ENCODE measurements around the gene ATAT1. TPM values are rescaled to one million over a fixed set of nuclear protein-coding genes. Genes with fewer than 3 reads are reported as not detected.
"Not testable (repeated sequence)": the region's sequence is repeated elsewhere in the genome, so short reads cannot be mapped to it uniquely, and the experiment has no call there.

ATAT1 gene
- total RNA-seq, 1 donor from 2014 or later, result 51.0 TPM

DNA sequence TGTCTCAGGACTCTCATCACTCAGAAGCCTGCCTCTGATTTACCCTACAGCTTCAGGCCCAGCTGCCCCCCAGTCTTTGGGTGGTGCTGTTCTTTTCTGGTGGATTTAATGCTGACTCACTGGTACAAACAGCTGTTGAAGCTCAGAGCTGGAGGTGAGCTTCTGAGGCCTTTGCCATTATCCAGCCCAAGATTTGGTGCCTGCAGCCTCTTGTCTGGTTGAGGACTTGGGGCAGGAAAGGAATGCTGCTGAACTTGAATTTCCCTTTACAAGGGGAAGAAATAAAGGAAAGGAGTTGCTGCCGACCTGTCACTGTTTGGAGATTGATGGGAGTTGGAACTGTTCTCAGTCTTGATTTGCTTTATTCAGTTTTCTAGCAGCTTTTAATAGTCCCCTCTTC lies 35.7 kb upstream of the ATAT1 start:
- H3K4me3 Mint-ChIP-seq, result peak overlapping the region; percentile 13
- H3K27me3 Mint-ChIP-seq (ENCODE audit: low read depth), result no peaks in the 10 kb centered on the region
- H3K9me3 Mint-ChIP-seq, result no peaks in the 10 kb centered on the region
- peak overlapping the region; percentile 96 for H3K27ac Mint-ChIP-seq
- peaks cover 37% of the 10 kb centered on the region for H3K36me3 Mint-ChIP-seq
- DNase-seq (ENCODE audit: low spot score in 2 of 2, unreplicated experiment in 2 of 2), result peak in 1 of 2 experiments; percentile 51
- peaks cover 25% of the 10 kb centered on the region for H3K4me1 Mint-ChIP-seq
- TF ChIP-seq, protein P1, sequence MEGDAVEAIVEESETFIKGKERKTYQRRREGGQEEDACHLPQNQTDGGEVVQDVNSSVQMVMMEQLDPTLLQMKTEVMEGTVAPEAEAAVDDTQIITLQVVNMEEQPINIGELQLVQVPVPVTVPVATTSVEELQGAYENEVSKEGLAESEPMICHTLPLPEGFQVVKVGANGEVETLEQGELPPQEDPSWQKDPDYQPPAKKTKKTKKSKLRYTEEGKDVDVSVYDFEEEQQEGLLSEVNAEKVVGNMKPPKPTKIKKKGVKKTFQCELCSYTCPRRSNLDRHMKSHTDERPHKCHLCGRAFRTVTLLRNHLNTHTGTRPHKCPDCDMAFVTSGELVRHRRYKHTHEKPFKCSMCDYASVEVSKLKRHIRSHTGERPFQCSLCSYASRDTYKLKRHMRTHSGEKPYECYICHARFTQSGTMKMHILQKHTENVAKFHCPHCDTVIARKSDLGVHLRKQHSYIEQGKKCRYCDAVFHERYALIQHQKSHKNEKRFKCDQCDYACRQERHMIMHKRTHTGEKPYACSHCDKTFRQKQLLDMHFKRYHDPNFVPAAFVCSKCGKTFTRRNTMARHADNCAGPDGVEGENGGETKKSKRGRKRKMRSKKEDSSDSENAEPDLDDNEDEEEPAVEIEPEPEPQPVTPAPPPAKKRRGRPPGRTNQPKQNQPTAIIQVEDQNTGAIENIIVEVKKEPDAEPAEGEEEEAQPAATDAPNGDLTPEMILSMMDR (IDR thresholded peaks at IDR 0.05; ENCODE audit: unreplicated experiment), result no peak

DNA sequence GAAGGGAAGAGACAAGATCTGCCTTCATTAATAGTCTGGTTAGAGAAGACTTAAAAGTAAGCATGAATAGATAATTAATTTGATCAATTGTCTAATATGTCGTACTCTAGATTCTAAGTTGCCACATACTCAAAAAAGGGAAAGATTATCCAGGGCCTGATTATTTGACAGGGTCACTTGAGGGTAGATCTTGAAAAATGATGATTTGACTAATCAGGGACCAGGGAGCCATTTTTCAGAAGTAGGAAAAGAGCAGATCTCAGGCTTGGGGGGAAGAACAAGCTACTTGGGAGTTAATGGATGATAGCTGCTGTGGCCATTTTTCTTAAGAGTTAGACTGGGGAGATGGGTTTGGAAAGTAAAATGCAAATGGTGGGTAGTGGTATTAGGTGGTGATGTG lies 34.4 kb upstream of the ATAT1 start:
- no peak for DNase-seq (ENCODE audit: low spot score in 2 of 2, unreplicated experiment in 2 of 2)
- Mint-ChIP-seq H3K4me1 (peaks cover 26% of the 10 kb centered on the region), H3K27ac (peak overlapping the region; percentile 81), H3K36me3 (peaks cover 33% of the 10 kb centered on the region), H3K4me3 (no peak overlapping the region), H3K27me3 (ENCODE audit: low read depth) (no peaks in the 10 kb centered on the region), H3K9me3 (no peaks in the 10 kb centered on the region)
- TF ChIP-seq, protein P1 (IDR thresholded peaks at IDR 0.05; ENCODE audit: unreplicated experiment), result no peak

DNA sequence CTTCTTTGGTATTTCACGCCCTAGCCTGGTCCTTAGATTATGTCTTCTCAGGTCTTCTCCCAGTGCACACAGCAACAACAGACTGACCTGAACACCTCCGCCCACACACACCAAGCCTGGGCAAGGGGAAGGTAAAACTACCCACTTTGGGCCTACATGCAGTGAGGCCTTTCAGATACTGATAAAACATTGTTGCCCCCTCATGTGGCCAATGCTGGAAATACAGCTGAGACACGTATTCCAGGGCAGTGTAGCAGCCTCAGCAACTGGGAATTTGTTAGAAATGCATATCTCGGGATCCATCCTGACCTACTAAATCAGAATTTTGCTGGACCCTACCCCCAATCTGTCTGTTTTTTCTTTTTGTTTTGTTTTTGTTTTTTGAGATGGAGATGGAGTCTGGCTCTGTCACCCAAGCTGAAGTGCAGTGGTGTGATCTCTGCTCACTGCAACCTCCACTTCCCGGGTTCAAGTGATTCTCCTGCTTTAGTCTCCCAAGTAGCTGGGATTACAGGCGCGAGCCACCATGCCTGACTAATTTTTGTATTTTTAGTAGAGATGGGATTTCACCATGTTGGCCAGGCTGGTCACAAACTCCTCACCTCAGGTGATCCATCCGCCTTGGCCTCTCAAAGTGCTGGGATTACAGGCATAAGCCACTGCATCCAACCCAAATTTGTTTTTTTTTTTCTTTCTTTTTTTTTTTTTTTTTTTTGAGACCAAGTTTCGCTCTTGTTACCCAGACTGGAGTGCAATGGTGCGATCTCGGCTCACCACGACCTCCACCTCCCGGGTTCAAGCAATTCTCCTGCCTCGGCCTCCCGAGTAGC lies 29.1 kb upstream of the ATAT1 start:
- H3K9me3 Mint-ChIP-seq; H3K4me3 Mint-ChIP-seq; H3K4me1 Mint-ChIP-seq; H3K27me3 Mint-ChIP-seq (ENCODE audit: low read depth): not testable (repeated sequence)
- DNase-seq (ENCODE audit: low spot score in 2 of 2, unreplicated experiment in 2 of 2), result peak; percentile 42 to 81
- TF ChIP-seq, protein P1 (IDR thresholded peaks at IDR 0.05; ENCODE audit: unreplicated experiment), result peak; percentile 81
- peaks cover 22% of the 10 kb centered on the region for H3K36me3 Mint-ChIP-seq
- H3K27ac Mint-ChIP-seq, result peak overlapping the region; percentile 86

DNA sequence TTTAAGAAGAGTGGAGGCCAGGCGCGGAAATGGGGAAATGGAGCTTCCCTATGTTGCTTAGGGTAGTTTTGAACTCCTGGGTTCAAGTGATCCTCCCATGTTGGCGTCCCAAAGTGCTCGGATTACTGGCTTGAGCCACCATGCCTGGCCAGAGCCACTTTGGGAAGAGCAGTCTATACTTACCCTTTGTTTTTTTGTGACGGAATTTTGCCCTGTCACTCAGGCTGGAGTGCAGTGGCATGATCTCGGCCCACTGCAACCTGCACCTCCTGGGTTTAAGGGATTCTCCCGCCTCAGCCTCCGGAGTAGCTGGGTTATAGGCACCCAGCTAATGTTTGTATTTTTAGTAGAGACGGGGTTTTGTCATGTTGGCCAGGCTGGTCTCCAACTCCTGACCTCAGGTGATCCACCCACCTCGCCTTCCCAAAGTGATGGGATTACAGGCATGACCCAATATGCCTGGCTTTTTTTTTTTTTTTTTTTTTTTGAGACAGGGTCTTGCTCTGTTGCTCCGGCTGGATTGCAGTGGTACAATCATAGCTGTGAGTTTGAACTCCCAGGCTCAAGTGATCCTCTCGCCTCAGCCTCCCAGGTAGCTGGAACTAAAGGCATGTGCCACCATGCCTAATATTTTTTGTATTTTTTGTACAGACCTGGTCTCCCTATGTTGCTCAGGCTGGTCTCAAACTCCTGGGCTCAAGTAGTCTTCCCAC lies 27.6 kb upstream of the ATAT1 start:
- peaks cover 32% of the 10 kb centered on the region for H3K36me3 Mint-ChIP-seq
- peaks cover 7% of the 10 kb centered on the region for H3K4me1 Mint-ChIP-seq

DNA sequence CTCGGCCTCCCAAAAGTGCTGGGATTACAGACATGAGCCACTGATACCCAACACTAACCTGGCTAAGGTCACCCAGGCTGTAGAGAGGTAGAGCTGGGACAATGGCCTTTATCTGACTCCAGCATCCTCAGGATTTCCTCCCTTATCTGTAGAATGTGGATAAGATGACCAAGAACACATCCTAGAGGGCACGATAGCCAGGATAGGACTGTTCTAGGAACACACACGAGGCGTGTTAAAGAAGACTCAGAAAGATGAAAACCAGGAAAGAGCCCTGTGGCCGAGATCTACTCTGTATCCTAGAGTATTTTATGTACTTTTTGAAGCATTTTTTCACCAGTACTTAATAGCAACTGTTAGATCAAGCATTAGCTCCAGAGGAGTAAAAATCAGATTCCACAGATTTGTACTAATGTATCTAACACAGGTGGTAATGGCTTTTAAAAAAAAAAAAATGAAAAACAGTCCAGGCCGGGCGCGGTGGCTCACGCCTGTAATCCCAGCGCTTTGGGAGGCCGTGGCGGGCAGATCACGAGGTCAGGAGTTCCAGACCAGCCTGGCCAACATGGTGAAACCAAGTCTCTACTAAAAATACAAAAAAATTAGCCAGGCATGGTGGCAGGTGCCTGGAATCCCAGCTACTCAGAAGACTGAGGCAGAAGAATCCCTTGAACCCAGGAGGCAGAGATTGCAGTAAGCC lies 26.9 kb upstream of the ATAT1 start:
- Mint-ChIP-seq H3K9me3 (no peaks in the 10 kb centered on the region), H3K27me3 (ENCODE audit: low read depth) (no peaks in the 10 kb centered on the region), H3K4me3 (no peak overlapping the region), H3K27ac (peak overlapping the region; percentile 76), H3K36me3 (peaks cover 37% of the 10 kb centered on the region), H3K4me1 (peaks cover 7% of the 10 kb centered on the region)
- DNase-seq (ENCODE audit: low spot score in 2 of 2, unreplicated experiment in 2 of 2), result no peak
- TF ChIP-seq, protein P1 (IDR thresholded peaks at IDR 0.05; ENCODE audit: unreplicated experiment), result no peak

More for the DNA sequence above, 27.6 kb upstream of the ATAT1 start:
- H3K4me3 Mint-ChIP-seq, result no peak overlapping the region
- TF ChIP-seq, protein P1 (IDR thresholded peaks at IDR 0.05; ENCODE audit: unreplicated experiment), result no peak
- no peaks in the 10 kb centered on the region for H3K27me3 Mint-ChIP-seq (ENCODE audit: low read depth)
- peak overlapping the region; percentile 76 for H3K27ac Mint-ChIP-seq
- no peak for DNase-seq (ENCODE audit: low spot score in 2 of 2, unreplicated experiment in 2 of 2)
- H3K9me3 Mint-ChIP-seq, result no peaks in the 10 kb centered on the region

Data from mesothelial cell of epicardium (in vitro differentiated cells).